NCI-H2107 treated with DMSO at 0.1 percent for 48 hours (cell line): ENCODE results near the gene WWC2.

Source experiments
- DNase-seq: peaks from one replicate; lab custom pipeline; 2025; ENCODE audit not compliant: unreplicated experiment; lab: John Stamatoyannopoulos, UW

WWC2 gene

GRCh38 chr4:183254162-183254561 is 155.1 kb downstream of the WWC2 start:
- DNase-seq = no peak

GRCh38 chr4:183255487-183255886 is 156.4 kb downstream of the WWC2 start:
- no peak for DNase-seq

GRCh38 chr4:183256343-183256742 is 157.3 kb downstream of the WWC2 start:
- no peak for DNase-seq

- DNase-seq = no peak
These were observed 157.8 kb downstream of the WWC2 start for GRCh38 chr4:183256756-183257385.

- DNase-seq = no peak
These were observed 158.8 kb downstream of the WWC2 start for GRCh38 chr4:183257808-183258207.

- DNase-seq = no peak
These were observed 161.6 kb downstream of the WWC2 start for GRCh38 chr4:183260491-183261151.

GRCh38 chr4:183261953-183262775 is 163.1 kb downstream of the WWC2 start:
- DNase-seq = peak; percentile 25

- DNase-seq = no peak
These were observed 163.7 kb downstream of the WWC2 start for GRCh38 chr4:183262776-183263100.

- no peak for DNase-seq
These were observed 164.8 kb downstream of the WWC2 start for GRCh38 chr4:183263787-183264386.

GRCh38 chr4:183264614-183265013 is 165.6 kb downstream of the WWC2 start:
- no peak for DNase-seq

- DNase-seq = no peak
These were observed 167.3 kb downstream of the WWC2 start for GRCh38 chr4:183266371-183266770.

GRCh38 chr4:183268556-183268955 is 169.5 kb downstream of the WWC2 start:
- no peak for DNase-seq

GRCh38 chr4:183272384-183272783 is 173.3 kb downstream of the WWC2 start:
- DNase-seq = no peak

GRCh38 chr4:183276106-183276505 is 177.0 kb downstream of the WWC2 start:
- no peak for DNase-seq

GRCh38 chr4:183284258-183284785 is 185.3 kb downstream of the WWC2 start:
- no peak for DNase-seq

- DNase-seq = no peak
These were observed 185.9 kb downstream of the WWC2 start for GRCh38 chr4:183284965-183285364.

GRCh38 chr4:183285886-183286285 is 186.8 kb downstream of the WWC2 start:
- DNase-seq = no peak

GRCh38 chr4:183286590-183287308 is 187.7 kb downstream of the WWC2 start:
- DNase-seq = no peak

- DNase-seq = no peak
These were observed 188.2 kb downstream of the WWC2 start for GRCh38 chr4:183287309-183287659.

GRCh38 chr4:183287677-183288076 is 188.6 kb downstream of the WWC2 start:
- DNase-seq = no peak

GRCh38 chr4:183288955-183289354 is 189.9 kb downstream of the WWC2 start:
- no peak for DNase-seq
